H9 (cell line): ENCODE measurements around the gene GRK1. TPM values are rescaled to one million over a fixed set of nuclear protein-coding genes. Genes with fewer than 3 reads are reported as not detected.

Experiments used
- DNase-seq: peaks from one replicate; pipeline ENCODE4 v3.0.0-alpha.2; 2017
- H2AFZ ChIP-seq: one replicate; pipeline ENCODE4 v1.6.1; 2013; ENCODE audit warnings: mild to moderate bottlenecking, low read length, control low read depth, moderate library complexity
- H2AK5ac ChIP-seq: 2 replicates; pipeline ENCODE4 v1.6.1; 2013; ENCODE audit warnings: low read length, control low read depth, mixed read lengths; ENCODE audit not compliant: insufficient read length
- H2BK120ac ChIP-seq: one replicate; pipeline ENCODE4 v1.6.1; 2013; ENCODE audit warnings: low read depth, mild to moderate bottlenecking, low read length, control low read depth, inconsistent platforms; ENCODE audit not compliant: poor library complexity, severe bottlenecking
- H2BK12ac ChIP-seq: 2 replicates; pipeline ENCODE4 v1.6.1; 2013; ENCODE audit warnings: low read length, control low read depth, mixed read lengths, low read depth; ENCODE audit not compliant: insufficient read length
- H2BK15ac ChIP-seq: 2 replicates; pipeline ENCODE4 v1.6.1; 2013; ENCODE audit warnings: low read depth, low read length, control low read depth
- H2BK20ac ChIP-seq: one replicate; pipeline ENCODE4 v1.6.1; 2013; ENCODE audit warnings: low read depth, mild to moderate bottlenecking, low read length, control low read depth, inconsistent platforms; ENCODE audit not compliant: poor library complexity, severe bottlenecking
- H2BK5ac ChIP-seq: 2 replicates; pipeline ENCODE4 v1.6.1; 2013; ENCODE audit warnings: low read length, control low read depth, mixed read lengths; ENCODE audit not compliant: insufficient read length
- H3K14ac ChIP-seq: 2 replicates; pipeline ENCODE4 v1.6.1; 2013; ENCODE audit warnings: low read length, control low read depth; ENCODE audit not compliant: insufficient read depth
- H3K18ac ChIP-seq: 2 replicates; pipeline ENCODE4 v1.6.1; 2013; ENCODE audit warnings: low read depth, mild to moderate bottlenecking, mixed read lengths, low read length, control low read depth; ENCODE audit not compliant: insufficient read length
- H3K23ac ChIP-seq: 2 replicates; pipeline ENCODE4 v1.6.1; 2013; ENCODE audit warnings: low read length, control low read depth, mixed read lengths, low read depth; ENCODE audit not compliant: insufficient read length
- H3K23me2 ChIP-seq: 2 replicates; pipeline ENCODE4 v1.6.1; 2013; ENCODE audit warnings: low read depth, mild to moderate bottlenecking, mixed read lengths, low read length, control low read depth; ENCODE audit not compliant: insufficient read length, poor library complexity, severe bottlenecking
- H3K27ac ChIP-seq: 2 replicates; pipeline ENCODE4 v1.5.1; 2013; ENCODE audit warnings: low read length, control low read depth, mixed read lengths, low read depth; ENCODE audit not compliant: insufficient read length
- H3K27me3 ChIP-seq: 2 replicates; pipeline ENCODE4 v1.6.1; 2013; ENCODE audit warnings: low read length, control low read depth, inconsistent platforms; ENCODE audit not compliant: insufficient read depth
- H3K4ac ChIP-seq: 2 replicates; pipeline ENCODE4 v1.6.1; 2013; ENCODE audit warnings: low read depth, mild to moderate bottlenecking, control low read depth, inconsistent platforms, low read length, moderate library complexity
- H3K4me1 ChIP-seq: 2 replicates; pipeline ENCODE4 v1.6.1; 2013; ENCODE audit warnings: low read length, control low read depth, inconsistent platforms; ENCODE audit not compliant: insufficient read depth
- H3K4me2 ChIP-seq: 2 replicates; pipeline ENCODE4 v1.6.1; 2013; ENCODE audit warnings: low read length, control low read depth, mixed read lengths; ENCODE audit not compliant: insufficient read length, insufficient read depth
- H3K56ac ChIP-seq: 2 replicates; pipeline ENCODE4 v1.6.1; 2013; ENCODE audit warnings: low read depth, mild to moderate bottlenecking, mixed read lengths, low read length, control low read depth; ENCODE audit not compliant: insufficient read length
- H3K79me1 ChIP-seq: 2 replicates; pipeline ENCODE4 v1.6.1; 2013; ENCODE audit warnings: low read depth, mild to moderate bottlenecking, moderate library complexity, low read length, control low read depth, inconsistent platforms; ENCODE audit not compliant: insufficient read depth, poor library complexity, severe bottlenecking
- H3K79me2 ChIP-seq: 2 replicates; pipeline ENCODE4 v1.6.1; 2013; ENCODE audit warnings: low read length, control low read depth, inconsistent platforms; ENCODE audit not compliant: insufficient read depth
- H3K9ac ChIP-seq: 2 replicates; pipeline ENCODE4 v1.6.1; 2013; ENCODE audit warnings: low read length, control low read depth, mixed read lengths; ENCODE audit not compliant: insufficient read length; ENCODE audit errors: extremely low read depth
- H3K9me3 ChIP-seq: one replicate; pipeline ENCODE4 v1.6.1; 2013; ENCODE audit warnings: low read depth, low read length, inconsistent platforms; ENCODE audit not compliant: control insufficient read depth
- H3T11ph ChIP-seq: one replicate; pipeline ENCODE4 v1.6.1; 2013; ENCODE audit warnings: mild to moderate bottlenecking, low read length, control low read depth, inconsistent platforms
- H4K20me1 ChIP-seq: one replicate; pipeline ENCODE4 v1.6.1; 2013; ENCODE audit not compliant: control insufficient read depth, insufficient read length, insufficient read depth
- H4K5ac ChIP-seq: 2 replicates; pipeline ENCODE4 v1.6.1; 2013; ENCODE audit warnings: low read depth, mild to moderate bottlenecking, mixed read lengths, low read length, control low read depth; ENCODE audit not compliant: insufficient read length
- H4K8ac ChIP-seq: replicated peaks from 2 replicates; pipeline ENCODE4 v1.6.1; 2013; ENCODE audit warnings: low read length, control low read depth, mixed read lengths, low read depth; ENCODE audit not compliant: insufficient read length
- H4K91ac ChIP-seq: 2 replicates; pipeline ENCODE4 v1.6.1; 2013; ENCODE audit warnings: low read depth, mild to moderate bottlenecking, moderate library complexity, mixed read lengths, low read length, control low read depth; ENCODE audit not compliant: insufficient read length
- H3K27ac Mint-ChIP-seq, 3 experiments: 2 replicates in 2 of 3; 3 replicates in 1 of 3; pipeline ENCODE4 v1.8.0; 2020 to 2021; ENCODE audit warnings: mixed read lengths in 3 of 3, mild to moderate bottlenecking in 1 of 3, moderate library complexity in 1 of 3
- H3K27me3 Mint-ChIP-seq: 2 replicates; pipeline ENCODE4 v1.8.0; 2021; ENCODE audit warnings: low read depth, mild to moderate bottlenecking, moderate library complexity, mixed read lengths
- H3K36me3 Mint-ChIP-seq, 3 experiments: 2 replicates in 2 of 3; 3 replicates in 1 of 3; pipeline ENCODE4 v1.8.0; 2020 to 2021; ENCODE audit warnings: low read depth in 3 of 3, mixed read lengths in 3 of 3; ENCODE audit not compliant: insufficient read depth in 1 of 3
- H3K4me1 Mint-ChIP-seq, 2 experiments: 2 replicates each; pipeline ENCODE4 v1.8.0; 2020; ENCODE audit warnings: mixed read lengths in 2 of 2
- H3K4me3 Mint-ChIP-seq, 2 experiments: 2 replicates in 1 of 2; 3 replicates in 1 of 2; pipeline ENCODE4 v1.8.0; 2020 to 2021; ENCODE audit warnings: mild to moderate bottlenecking in 2 of 2, mixed read lengths in 2 of 2, moderate library complexity in 1 of 2
- H3K9me3 Mint-ChIP-seq, 2 experiments: 2 replicates in 1 of 2; 3 replicates in 1 of 2; pipeline ENCODE4 v1.8.0; 2020; ENCODE audit warnings: mild to moderate bottlenecking in 2 of 2, mixed read lengths in 2 of 2, moderate library complexity in 1 of 2
- WGBS: extraction: QIAGEN DNeasy Blood & Tissue Kit; methylation state at CpG from one replicate; pipeline ENCODE4 v1.1.7; 2013; ENCODE audit warnings: missing lambda C conversion rate, low lambda C conversion rate, mixed read lengths; ENCODE audit not compliant: insufficient read length; ENCODE audit errors: extremely low coverage; 5-methylcytosine and 5-hydroxymethylcytosine counted together
- total RNA-seq: library from RNA; stranded (reverse); gene quantifications from 2 replicates; pipeline ENCODE4 v1.2.1, GENCODE V29; 2021
- TF ChIP-seq, protein P1 (sequence below): fragments of 200-600 bp; sonication (generic); conservative IDR thresholded peaks from 3 replicates; pipeline ENCODE4 v1.8.0; 2021; ENCODE audit warnings: antibody characterized with exemption, mild to moderate bottlenecking

Gene GRK1
- total RNA-seq, 1 experiment from 2014 or later = 0.31 TPM

DNA sequence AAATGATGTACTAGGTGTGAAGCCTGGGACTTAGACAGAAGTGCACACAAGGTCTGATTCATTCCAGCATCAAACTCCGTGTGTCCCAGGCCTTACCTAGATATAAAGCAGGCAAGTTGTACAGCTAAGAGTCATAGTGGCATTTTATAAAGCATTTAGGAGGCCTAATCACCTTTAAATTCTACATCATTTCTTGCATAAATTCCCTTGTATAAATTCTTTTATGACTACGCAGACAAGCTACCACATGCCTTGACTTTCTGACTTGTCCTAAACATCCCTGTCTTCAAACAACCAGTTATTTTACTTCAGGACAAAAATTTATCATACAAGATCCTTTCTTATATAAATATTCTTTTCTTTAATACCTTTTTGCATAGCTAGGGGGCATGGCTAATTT, 114.6 kb downstream of the GRK1 start:
- no CpG with 5 or more reads among the region's 2 CpGs for WGBS
- H4K5ac ChIP-seq = no peak overlapping the region
- peaks cover 2 to 10% (median 5%) of the 10 kb centered on the region in 3 experiments for H3K36me3 Mint-ChIP-seq

More for the DNA sequence above, 114.6 kb downstream of the GRK1 start:
- Histone ChIP-seq H3K27me3 (no peaks in the 10 kb centered on the region), H3K56ac (no peak overlapping the region), H3K4ac (no peak overlapping the region), H3K4me2 (no peak overlapping the region), H2BK120ac (no peak overlapping the region), H4K91ac (no peak overlapping the region), H2BK20ac (no peak overlapping the region), H4K20me1 (peaks cover 1% of the 10 kb centered on the region), H2AK5ac (no peak overlapping the region), H3K27ac (no peak overlapping the region), H3K9me3 (no peaks in the 10 kb centered on the region), H2BK15ac (no peak overlapping the region), H4K8ac (no peak overlapping the region), H3K9ac (no peak overlapping the region), H3T11ph (no peak overlapping the region), H2BK12ac (no peak overlapping the region), H3K79me2 (no peaks in the 10 kb centered on the region), H2AFZ (no peak overlapping the region), H2BK5ac (no peak overlapping the region), H3K4me1 (no peaks in the 10 kb centered on the region), H3K18ac (no peak overlapping the region), H3K79me1 (no peaks in the 10 kb centered on the region), H3K23ac (no peak overlapping the region), H3K14ac (no peak overlapping the region), H3K23me2 (no peaks in the 10 kb centered on the region)
- TF ChIP-seq, protein P1, sequence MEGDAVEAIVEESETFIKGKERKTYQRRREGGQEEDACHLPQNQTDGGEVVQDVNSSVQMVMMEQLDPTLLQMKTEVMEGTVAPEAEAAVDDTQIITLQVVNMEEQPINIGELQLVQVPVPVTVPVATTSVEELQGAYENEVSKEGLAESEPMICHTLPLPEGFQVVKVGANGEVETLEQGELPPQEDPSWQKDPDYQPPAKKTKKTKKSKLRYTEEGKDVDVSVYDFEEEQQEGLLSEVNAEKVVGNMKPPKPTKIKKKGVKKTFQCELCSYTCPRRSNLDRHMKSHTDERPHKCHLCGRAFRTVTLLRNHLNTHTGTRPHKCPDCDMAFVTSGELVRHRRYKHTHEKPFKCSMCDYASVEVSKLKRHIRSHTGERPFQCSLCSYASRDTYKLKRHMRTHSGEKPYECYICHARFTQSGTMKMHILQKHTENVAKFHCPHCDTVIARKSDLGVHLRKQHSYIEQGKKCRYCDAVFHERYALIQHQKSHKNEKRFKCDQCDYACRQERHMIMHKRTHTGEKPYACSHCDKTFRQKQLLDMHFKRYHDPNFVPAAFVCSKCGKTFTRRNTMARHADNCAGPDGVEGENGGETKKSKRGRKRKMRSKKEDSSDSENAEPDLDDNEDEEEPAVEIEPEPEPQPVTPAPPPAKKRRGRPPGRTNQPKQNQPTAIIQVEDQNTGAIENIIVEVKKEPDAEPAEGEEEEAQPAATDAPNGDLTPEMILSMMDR = no peak
- Mint-ChIP-seq H3K27me3 (peaks cover 26% of the 10 kb centered on the region), H3K4me3 (no peak overlapping the region), H3K27ac (no peak overlapping the region), H3K9me3 (peaks cover 14% of the 10 kb centered on the region in 2 experiments), H3K4me1 (peaks cover 12 to 13% of the 10 kb centered on the region in 2 experiments)
- DNase-seq = no peak
